HG03432 (cell line): ENCODE data around the gene NAT14.
"Not testable (repeated sequence)": the region's sequence is repeated elsewhere in the genome, so short reads cannot be mapped to it uniquely, and the experiment has no call there.

ENCODE experiments used
- ATAC-seq: cut with Tn5 transposase; IDR thresholded peaks from one replicate; pipeline ENCODE4 v1.9.1; 2021; ENCODE audit warnings: mild to moderate bottlenecking, moderate library complexity; ENCODE audit not compliant: unreplicated experiment

Gene NAT14, protein sequence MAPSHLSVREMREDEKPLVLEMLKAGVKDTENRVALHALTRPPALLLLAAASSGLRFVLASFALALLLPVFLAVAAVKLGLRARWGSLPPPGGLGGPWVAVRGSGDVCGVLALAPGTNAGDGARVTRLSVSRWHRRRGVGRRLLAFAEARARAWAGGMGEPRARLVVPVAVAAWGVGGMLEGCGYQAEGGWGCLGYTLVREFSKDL

DNA sequence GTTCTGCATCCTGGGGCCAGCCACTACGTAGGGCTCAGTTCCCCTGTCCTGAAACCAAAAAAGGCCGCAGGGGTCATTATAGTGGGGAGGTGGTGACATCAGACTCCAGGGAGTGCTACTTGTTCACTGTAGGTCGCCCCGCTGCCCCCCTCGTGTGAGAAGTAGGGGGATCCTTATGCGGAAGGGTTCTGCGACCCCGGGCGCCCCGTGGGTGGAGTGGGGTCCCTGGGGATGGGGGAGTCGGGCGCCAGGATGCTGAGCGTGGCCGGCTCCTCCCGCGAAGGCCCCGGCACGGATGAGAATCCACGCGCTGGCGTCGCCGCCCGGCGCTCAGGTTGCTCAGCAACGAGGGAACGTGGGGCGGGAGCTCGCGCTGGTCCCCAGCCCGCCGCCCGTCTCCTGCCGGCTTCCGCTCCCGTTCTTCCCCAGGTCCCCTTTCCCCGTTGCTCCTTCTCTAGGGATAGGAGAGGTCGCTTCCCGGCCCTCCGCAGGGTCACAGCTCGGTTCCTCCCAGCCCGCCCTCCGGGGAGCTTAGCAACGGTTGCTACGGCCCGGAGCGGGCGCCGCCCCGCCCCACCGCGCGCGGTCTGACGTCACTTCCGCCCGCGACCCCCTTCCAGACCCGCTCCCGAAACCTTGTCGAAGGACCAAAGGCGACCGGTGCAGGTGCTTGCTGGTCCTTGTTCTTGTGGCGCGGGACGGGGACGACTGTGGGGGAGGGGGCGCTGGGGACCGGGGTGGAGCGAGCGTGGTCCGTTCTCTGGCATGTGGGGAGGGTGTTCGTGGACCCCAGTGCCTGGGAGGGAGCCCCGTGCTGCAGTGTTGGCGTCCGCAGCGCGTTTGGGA is at the start of gene NAT14:
Gene NAT14 (plus strand): TSS at position 596 of the 846 bp plus-strand sequence. CDS start 521 bp downstream, outside the sequence.
- ATAC-seq: peak; percentile 66

DNA sequence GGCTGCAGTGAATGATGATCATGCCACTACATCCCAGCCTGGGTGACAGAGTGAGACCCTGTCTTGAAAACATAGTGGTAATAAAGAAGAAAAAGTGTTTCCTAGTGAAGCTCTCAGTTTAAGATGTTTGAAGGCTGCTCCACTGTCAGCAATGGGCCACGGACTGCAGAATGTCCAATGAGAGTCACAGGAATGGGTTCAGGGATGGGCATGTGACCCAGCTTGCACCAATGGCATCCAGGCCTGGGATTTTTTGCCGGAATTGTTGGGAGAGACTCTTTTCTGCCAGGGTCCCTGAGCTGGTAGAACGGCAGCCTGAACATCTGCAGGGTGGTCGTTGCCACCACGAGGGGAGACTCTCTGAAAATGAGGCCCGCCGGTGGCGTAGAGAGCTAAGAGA is 48.1 kb upstream of the NAT14 start:
- ATAC-seq: no peak

DNA sequence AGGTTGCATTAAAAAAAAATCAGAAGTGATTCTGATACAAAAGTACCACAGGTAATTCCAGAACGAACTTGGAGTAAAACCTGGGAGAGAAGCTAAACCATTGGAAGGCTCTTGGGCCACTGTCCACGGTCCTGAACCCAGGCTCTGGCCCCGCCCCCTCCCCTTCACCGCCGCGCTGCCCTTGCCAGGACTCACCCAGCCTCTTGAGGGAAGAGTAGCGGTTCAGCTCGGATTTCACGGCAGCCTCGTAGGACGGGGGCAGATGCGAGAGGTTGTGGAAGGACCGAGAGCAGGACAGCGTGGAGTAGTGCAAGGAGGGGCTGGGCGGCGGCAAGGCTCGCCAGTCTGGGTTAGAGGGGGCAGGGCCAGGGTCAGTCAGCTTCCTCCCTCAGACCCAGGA is 47.6 kb upstream of the NAT14 start:
- no peak for ATAC-seq

DNA sequence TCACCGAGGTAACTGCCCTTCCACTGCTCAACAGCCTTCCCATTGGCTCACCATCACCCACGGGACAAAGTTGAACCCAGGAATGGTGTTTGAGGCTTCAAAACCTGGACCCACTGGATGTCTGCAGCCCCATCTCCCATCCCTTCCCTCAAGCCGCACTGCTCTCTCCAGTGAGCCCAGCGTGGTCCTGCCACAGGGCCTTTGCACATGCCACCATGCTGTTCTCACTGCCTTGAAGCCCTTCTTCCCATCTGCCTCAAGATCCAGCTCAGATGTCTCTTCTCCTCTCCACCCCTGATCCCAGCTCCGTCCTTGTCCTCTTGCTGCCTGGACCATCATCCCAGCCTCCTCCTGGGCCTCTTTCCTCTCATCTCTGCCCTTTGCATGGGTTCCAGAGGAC is 45.9 kb upstream of the NAT14 start:
- ATAC-seq: no peak

DNA sequence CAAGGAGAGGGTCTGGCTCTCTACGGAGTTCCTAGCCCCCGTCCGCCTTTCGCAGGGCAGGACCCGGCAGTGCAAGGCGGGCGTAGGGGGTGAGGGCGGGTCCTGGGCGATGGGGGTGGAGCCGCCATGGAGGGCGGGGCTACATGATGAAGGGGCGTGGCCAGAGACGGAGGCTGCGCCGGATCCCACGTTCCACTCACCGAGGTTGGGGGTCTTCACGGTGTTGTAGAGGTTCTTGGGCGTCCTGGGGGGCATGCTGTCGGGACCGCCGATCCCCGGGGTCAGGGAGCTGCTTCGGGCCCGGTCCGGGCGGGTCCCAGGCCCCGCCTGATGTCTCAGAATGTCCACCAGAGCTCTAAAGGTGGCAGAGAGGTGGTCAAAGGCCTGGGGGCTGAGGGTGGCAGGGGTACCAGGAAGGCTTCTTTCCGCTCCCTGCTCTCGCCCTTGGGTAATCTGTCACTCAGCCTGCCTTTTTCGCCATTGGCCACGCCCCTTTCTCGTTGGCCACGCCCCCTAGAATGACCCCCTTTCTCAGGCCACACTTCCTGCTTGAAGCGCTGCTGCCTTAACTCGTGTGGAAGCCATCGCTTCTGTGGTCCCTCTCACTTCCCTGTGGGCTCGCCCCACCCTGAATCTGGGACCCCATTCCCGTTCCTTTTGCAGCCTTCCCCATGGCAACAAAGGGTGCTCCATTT is 44.4 kb upstream of the NAT14 start:
- ATAC-seq: no peak

DNA sequence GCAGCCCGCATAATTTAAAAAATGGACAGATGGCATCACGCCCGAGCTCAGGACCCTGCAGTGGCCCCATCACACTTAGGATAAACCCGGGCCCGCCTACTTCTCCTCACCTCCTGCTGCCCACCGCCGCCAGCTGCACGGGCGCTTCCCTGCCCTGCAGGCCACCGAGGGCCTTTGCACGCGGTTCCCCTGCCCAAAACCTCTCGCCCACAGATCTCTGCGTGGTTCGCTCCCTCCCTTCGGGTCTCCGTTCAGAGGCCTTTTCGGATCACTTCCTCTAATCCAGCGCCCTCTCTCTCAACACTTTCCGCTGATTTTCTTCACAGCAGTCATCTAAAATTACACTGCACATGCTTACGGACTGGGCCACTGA is 43.7 kb upstream of the NAT14 start:
- ATAC-seq: no peak

DNA sequence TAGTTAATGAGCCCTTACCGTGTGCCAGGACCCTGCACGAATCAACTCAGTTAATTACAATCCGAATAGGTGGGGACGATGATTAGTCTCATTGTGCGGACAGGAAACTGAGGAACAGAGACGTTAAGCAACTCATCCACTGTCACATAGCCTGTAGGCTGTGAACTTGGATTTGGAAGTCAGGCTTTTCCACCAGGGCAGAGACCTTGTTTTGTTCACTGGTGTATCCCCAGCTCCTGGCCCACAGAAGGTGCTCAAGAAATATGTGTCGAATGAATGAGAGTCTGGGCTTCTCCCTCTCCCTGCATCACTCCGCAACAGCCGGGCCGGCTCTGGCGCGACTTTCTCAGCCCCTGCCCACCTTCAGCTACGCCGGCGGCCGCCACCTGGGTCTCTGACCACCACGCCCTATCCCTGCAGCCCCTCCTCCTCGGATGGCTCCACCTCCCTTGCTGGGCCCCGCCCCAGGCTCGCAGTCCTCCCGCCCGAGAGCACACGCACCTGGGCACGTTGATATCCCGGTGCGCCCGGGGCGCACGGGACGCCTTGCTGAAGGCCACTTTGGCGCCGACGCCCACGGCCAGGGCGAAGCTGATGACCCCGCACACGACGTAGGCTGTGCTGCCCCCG is 43.2 kb upstream of the NAT14 start:
- ATAC-seq: no peak

DNA sequence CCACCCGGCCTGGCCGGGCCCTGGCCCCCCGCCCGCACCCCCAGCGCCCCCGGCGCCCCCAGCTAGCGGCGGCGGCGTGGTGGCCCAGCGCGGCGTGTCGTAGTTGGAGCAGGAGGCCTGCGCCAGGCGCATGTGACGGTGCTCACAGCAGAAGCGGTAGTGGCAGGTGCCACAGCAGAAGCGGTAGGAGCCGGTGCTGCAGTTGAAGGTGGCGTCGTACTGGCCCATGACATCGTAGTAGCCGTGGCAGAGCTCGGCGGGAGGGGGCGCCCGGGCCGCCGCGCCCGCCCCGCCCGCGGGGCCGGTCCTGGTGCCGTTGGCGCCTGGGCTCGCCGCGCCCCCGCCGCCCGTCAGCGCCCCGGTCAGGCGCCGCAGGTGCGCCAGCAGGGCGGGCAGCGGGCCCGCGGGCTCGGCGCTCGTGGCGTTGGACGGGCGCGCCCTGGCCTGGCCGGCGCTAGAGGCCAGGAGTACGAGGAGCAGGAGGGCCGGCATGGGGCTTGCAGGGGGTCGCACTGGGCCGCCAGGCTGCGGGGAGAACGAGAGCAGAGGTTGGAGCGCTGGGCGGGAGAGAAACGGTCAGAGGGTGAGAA is 42.5 kb upstream of the NAT14 start:
- no peak for ATAC-seq

DNA sequence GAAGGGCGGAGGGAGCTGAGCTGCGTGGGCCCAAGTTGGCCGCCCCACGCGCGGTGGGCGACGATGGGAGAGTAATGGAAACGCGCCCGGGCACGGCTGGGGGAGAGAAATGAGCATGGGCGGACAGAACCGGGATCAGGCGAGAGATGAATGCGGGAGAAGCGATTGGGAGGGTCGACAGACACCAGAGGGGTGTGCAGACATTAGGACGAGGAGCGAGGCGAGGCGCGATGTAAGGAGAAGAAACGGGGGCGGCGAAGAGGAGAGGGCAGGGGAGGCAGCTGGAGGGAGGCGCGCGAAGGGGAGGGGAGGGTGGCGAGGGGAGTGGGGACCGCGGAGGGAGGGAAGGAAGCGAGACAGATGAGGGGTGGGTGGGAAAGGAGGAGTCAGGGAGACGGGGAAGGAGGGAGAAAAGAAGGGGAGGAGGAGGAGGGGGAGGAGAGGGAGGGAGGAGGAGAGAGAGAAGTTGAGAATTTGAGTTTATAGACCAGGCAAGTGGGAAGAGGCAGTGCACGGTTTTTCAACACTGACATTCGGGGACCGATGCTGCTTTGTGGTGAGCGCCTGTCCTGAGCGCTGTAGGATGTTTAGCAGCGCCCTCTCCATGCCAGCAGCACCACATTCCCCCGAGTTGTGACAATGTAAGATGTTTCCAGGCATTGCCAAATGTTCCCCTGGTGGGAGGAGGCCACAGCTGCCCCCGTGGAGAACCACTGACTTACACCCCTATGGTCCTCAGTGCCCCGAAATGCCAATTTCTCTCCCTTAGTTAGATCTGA is 41.8 kb upstream of the NAT14 start, which contains the start of gene SHISA7:
Gene SHISA7 (minus strand): TSS at position 256 of the 779 bp plus-strand sequence. CDS start 437 bp downstream, outside the sequence.
- no peak for ATAC-seq

DNA sequence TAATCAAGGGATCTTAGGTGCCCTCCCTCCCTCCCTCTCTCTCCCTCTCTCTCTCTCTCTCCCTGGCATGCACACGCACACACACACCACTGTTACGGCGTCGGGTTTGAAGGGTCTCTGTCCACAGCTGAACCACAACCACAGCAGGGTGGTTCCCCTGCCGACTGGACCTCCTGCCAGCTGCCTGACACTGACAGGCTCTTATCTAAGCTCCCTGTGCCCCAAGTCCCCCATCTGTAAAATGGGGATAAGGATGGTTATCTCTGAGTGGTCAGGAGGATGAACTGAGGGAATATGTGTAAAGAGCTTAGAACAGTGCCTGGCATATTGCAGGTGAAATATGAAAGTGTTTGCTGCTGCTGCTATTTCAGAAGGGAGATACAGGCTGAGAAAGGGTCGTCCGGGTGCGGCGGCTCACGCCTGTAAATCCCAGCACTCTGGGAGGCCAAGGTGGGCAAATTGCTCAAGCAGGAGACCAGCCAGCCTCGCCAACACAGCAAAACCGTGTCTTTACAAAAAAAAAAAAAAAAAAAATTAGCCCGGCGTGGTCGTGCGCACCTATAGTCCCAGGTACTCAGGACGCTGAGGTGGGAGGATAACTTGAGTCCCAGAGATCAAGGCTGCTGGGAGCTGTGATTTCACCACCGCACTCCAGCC is 41.0 kb upstream of the NAT14 start:
- ATAC-seq: no peak

DNA sequence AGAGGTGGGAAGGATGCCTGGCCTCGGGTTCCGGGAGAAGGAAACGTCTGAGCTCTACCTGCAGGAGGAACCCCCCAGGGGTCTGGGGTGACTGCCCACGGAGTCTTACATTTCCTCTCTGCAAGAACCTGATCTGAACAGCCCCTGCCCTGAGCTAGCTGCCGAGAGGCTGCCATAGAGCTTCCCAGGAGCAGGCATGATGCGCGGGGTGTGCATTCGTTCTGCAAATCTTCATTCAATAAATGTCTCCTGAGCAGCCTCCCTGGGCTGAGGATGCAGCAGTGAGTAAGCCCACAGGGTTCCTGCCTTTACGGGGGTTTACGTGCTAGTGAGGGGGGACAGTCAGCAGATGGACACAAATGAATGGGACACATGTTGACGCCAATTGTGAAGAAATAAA is 40.3 kb upstream of the NAT14 start:
- ATAC-seq: no peak

DNA sequence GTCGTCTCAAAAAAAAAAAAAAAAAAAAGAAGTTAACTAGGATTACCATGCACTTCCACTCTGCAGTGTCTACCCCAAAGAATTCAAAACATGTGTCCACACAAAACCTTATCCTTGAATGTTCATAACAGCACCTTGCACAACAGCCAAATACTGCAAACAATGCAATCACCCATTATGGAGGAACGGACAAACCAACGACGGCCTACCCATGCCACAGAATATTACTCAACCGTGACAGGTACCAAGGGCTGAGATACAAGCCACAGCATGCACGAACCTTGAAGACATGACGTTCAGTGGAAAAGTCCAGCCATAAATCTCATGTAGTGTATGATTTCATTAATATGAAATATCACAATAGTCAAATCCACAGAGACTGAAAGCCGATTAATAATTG is 38.9 kb upstream of the NAT14 start:
- ATAC-seq: no peak

DNA sequence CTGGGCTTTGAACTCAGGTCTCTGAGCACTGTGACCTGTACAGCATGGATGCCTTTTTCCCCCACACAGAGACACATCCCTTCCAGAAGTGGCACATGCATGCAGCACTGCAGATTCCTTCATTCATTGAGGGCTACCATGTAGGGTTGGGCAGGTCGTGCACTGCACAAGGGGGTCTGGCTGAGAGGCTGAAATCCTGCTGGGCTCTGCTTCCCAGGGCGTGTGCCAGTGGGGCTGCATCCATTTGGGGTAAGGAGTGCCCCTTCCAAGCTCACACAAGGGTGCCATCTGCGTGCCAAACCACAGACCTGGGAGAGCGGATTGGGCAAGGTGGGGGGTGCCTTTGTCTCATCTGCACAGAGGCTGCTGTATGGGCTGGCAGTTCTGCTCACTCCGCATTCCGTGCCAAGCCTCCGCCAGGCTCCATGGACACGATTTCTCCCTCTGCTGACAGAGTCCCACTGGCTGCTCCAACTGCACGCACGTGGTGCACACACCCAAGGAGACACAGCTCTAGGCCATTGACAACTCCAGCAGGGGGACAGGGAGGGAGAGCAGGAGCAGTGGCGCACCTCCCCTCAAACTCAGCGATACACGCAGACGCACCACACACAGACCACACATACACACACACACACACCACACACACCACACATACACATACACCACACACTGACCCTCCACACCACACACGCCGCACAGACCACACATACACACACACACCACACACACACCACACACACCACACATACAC is 37.4 kb upstream of the NAT14 start:
- no peak for ATAC-seq

DNA sequence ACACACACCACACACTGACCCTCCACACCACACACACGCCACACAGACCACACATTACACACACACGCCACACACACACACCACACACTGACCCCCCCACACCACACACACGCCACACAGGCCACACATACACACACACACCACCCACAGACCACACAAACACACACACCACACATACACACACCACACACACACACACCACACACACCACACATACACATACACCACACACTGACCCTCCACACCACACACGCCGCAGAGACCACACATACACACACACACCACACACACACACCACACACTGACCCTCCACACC is 36.9 kb upstream of the NAT14 start:
- not testable (repeated sequence) for ATAC-seq

DNA sequence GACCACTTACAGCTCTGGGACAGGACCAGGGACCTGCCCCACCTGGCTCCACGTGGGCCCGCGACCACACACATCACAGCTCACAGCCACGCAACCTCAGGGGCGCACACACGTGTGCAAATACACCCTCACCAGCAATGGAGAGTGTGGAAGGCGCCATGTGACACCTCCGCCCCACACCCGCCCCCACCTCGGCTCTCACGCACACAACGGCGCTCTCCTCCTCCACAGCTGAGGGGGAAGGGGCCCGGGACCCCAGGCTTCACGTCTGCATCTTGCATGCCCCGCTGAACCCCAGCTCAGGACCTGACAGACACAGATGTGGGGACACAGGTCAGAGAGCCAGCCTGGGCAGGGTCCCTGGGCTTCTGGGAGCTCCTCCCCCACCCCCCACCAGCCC is 35.5 kb upstream of the NAT14 start:
- ATAC-seq: no peak

DNA sequence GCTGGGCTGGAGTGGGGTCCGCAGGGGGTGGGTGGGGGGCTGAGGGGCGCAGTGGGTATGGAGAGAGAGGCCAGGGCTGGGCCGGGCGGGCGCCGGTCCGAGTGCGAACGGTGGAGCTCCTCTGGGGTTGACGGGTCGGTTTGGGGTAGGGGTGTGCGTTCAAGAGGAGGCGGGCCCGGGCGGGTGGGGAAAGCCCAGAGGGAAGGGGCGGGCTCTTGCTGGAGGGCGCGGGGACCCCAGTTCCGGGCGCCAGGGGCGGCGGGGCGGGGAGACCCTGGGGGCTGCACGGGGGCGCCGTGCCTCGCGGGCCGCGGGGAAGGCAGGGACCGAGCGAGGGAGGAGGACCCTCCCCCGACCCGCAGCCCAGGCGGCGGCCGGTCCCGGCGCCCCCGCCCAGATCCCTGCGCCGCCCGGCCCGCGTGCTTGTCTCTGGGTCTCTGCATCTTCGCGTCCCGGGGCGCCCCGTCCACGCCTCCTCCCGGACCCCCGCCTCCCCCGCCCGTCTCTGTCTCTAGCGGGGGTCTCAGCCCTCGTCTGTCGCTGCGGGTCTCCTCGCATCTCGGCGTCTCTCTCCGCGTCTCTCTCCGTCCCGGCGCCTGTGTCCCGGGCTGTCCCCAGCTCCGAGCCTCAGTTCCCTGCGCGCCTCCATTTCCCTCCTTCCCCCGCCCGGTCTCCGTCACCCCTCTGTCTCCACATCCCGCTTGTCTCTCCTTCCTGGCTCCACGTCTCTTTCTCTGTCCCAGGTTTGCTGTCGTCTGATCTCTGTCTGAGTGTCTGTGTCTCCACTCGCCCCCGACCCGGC is 33.6 kb upstream of the NAT14 start:
- no peak for ATAC-seq

DNA sequence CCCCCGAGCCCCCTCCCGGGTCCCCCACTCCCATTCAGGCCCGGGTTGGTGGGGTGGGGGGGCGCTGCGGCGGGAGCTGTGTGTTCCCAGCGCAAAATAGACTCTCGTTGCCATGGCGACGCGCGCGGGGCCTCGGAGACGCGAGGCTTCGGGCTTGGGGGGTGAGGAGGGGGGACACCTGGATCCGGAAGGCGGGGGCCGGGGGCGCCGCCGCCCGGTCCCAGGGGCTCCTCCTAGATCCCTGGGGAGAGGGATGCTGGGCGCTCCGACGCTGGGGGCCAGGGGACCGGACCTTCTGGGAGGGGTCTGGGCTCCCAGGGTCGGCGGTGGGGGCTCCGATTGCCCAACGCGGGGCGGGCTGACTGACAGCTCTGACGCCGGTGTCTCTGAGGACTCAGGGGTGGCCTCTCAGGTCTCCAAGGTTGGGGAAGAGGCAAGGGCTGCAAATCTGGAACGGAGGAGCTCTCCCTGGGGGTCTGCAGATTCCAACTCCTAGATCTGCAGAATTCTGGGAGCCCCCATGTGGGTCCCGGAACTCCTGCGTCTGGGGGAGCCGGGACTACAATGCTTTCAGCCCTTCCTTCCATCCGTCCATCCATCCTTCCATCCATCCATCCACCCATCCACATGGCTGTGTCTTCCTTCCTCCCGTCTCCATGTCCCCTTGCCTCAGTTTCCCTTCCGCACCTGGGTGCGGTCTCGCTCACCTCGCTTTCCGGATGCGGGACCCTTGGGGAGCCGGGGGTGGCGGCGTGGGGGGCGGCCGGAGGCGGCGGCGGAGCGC is 32.8 kb upstream of the NAT14 start:
- ATAC-seq: no peak
